Gastrocnemius medialis (tissue), 4 donors: Measurements from ENCODE around the gene SERAC1.

Experiments used
- CTCF ChIP-seq, 5 experiments: fragments of 450-650 bp in 3 of 5; fragments of 200-600 bp in 2 of 5; sonication (generic) in 2 of 5; IDR thresholded peaks in 4 of 5; conservative IDR thresholded peaks in 1 of 5; 1 replicate in 4 of 5; 2 replicates in 1 of 5; pipeline ENCODE4 v1.5.1; 2016 to 2019; ENCODE audit warnings: antibody characterized with exemption in 5 of 5, mild to moderate bottlenecking in 3 of 5, moderate library complexity in 3 of 5
- POLR2A ChIP-seq, 2 donors: fragments of 450-650 bp; IDR thresholded peaks; one replicate each; pipeline ENCODE4 v1.6.1; 2017; ENCODE audit warnings: antibody characterized with exemption in 2 of 2, mild to moderate bottlenecking in 2 of 2, moderate library complexity in 2 of 2

GRCh38 chr6:158086504-158087223 lies 81.4 kb downstream of the SERAC1 start:
- TF ChIP-seq CTCF (IDR thresholded peaks at IDR 0.05 in 4 of 5, conservative IDR thresholded peaks at IDR 0.05 in 1 of 5) (no peak), POLR2A (IDR thresholded peaks at IDR 0.05) (no peak)
